Heart left ventricle (tissue), 16 donors: ENCODE data around the gene BCL7B. TPM values are rescaled to one million over a fixed set of nuclear protein-coding genes. Genes with fewer than 3 reads are reported as not detected.

Experiments
- ATAC-seq, 4 donors: fragments of 200-7000 bp; cut with Tn5 transposase; one replicate each; pipeline ENCODE4 v1.9.1; 2020 to 2022; ENCODE audit warnings: moderate library complexity in 4 of 4, mild to moderate bottlenecking in 3 of 4, moderate number of reproducible peaks in 1 of 4
- DNase-seq, 5 donors: peaks; one replicate each; pipeline ENCODE4 v3.0.0-alpha.2; 2020
- H3K27ac ChIP-seq, 12 donors: fragments of 200-600 bp; sonication (generic) in 4 of 12; one replicate each; pipeline versions ENCODE4 v1.5.0 to v1.8.0; 2016 to 2022; ENCODE audit warnings: mild to moderate bottlenecking in 2 of 12
- H3K27me3 ChIP-seq, 9 donors: fragments of 200-600 bp; sonication (generic) in 2 of 9; one replicate each; pipeline versions ENCODE4 v1.5.1 to v1.8.0; 2016 to 2022; ENCODE audit warnings: mild to moderate bottlenecking in 3 of 9
- H3K36me3 ChIP-seq, 9 donors: fragments of 200-600 bp; sonication (generic) in 2 of 9; one replicate each; pipeline versions ENCODE4 v1.5.0 to v1.8.0; 2018 to 2022; ENCODE audit warnings: mild to moderate bottlenecking in 2 of 9
- H3K4me1 ChIP-seq, 12 donors: fragments of 200-600 bp; sonication (generic) in 4 of 12; one replicate each; pipeline versions ENCODE4 v1.5.0 to v1.8.0; 2016 to 2022; ENCODE audit warnings: mild to moderate bottlenecking in 3 of 12
- H3K4me3 ChIP-seq, 12 donors: fragments of 200-600 bp; sonication (generic) in 4 of 12; one replicate each; pipeline versions ENCODE4 v1.5.0 to v1.8.0; 2017 to 2022; ENCODE audit warnings: mild to moderate bottlenecking in 9 of 12, moderate library complexity in 4 of 12
- H3K9me3 ChIP-seq, 12 donors: fragments of 200-600 bp; sonication (generic) in 4 of 12; one replicate each; pipeline versions ENCODE4 v1.5.0 to v1.8.0; 2016 to 2022; ENCODE audit warnings: mild to moderate bottlenecking in 1 of 12
- CTCF ChIP-seq, 12 donors: fragments of 200-600 bp; sonication (generic) in 4 of 12; IDR thresholded peaks; one replicate each; pipeline versions ENCODE4 v1.5.0 to v1.8.0; 2018 to 2022; ENCODE audit warnings: antibody characterized with exemption in 12 of 12, mild to moderate bottlenecking in 5 of 12
- POLR2A ChIP-seq, 2 donors: fragments of 450-650 bp; IDR thresholded peaks; one replicate each; pipeline ENCODE4 v1.6.1; 2017; ENCODE audit warnings: antibody characterized with exemption in 2 of 2, mild to moderate bottlenecking in 2 of 2, moderate library complexity in 2 of 2
- WGBS, 4 donors: extraction: QIAGEN DNeasy Blood & Tissue Kit in 2 of 4; methylation state at CpG; one replicate each; pipeline versions ENCODE4 v1.1.5 to v1.1.7; 2013 to 2018; 5-methylcytosine and 5-hydroxymethylcytosine counted together
- intact Hi-C, 10 donors: fragments of 100-400 bp; cut with DNase I; formaldehyde crosslinking; loops; one replicate each; pipeline versions ENCODE4 v1.11.1 to v1.14.2; 2022
- long read RNA-seq, 3 donors: library from polyadenylated mRNA; unstranded; transcript quantifications; one replicate each; pipeline ENCODE4 v2.0.0, GENCODE V29; 2020 to 2021
- polyA plus RNA-seq, 2 donors: library from polyadenylated mRNA; stranded (reverse); fragments of 200-250 nt; gene quantifications; one replicate each; pipeline ENCODE4 v1.2.3, GENCODE V29; 2013
- total RNA-seq, 9 donors: library from RNA; depleted of rRNA in 2 of 9; stranded (reverse); fragments of >200 nt in 2 of 9; fragmentation: NEBNext Ultra II Directional in 3 of 9; extraction: Animal tissue kit (Norgen Biotek cat#: 25700) in 3 of 9; gene quantifications; one replicate each; pipeline versions ENCODE4 v1.1.0 to v1.2.4, GENCODE V29; 2016 to 2023
- donor health status: ischemic (EF 13 %, LVEDD 7.1; RV severe dilation, severe dysfunction).
- donor health status: healthy with polysubstance abuse.
- donor health status: DM: no; HTN: yes; CAD: no.
- donor health status: DM: no; HTN: no; CAD: no.
- donor health status: ischemic (EF 25% LVEDD 6.9; RV normal size, moderate dysfunction).
- donor health status: ischemic (EF 25% LVEDD 5.7; RV mildly dilated, moderate dysfunction).
- donor health status: healthy.
- donor health status: DM: yes; HTN: yes; CAD: no.
- donor health status: ischemic (EF 35%, LVEDD 5.7; RV mildly dilated, moderate dysfunction).
- donor health status: nonischemic (EF 11% LVEDD 7.7; RV severe dilation, severe dysfunction).
- donor health status: DM: yes; HTN: yes; CAD: no.
- donor health status: PGD.
- donor health status: ischemic (EF 29% LVEDD 5.4; RV normal size, mild dysfunction).
- donor health status: nonischemic (EF 23%, LVEDD 6.1; RV moderate dilation, normal function).

BCL7B gene
- 100 to 1,000 TPM in 2 of 9 donors, 10 to 100 TPM in 7; 63.2 to 182 (median 77.9) TPM for total RNA-seq
- 10 to 100 TPM; 65.3 to 88.8 TPM for polyA plus RNA-seq
- long read RNA-seq, donor 1, transcript BCL7B-201 (6 exons, 1,975 nt), result major isoform, 134 of 166 reads
- long read RNA-seq, donor 1, transcript BCL7B-202 (5 exons, 1,458 nt), result minor isoform, 6 of 166 reads
- long read RNA-seq, donor 1, transcript BCL7B-206 (7 exons, 985 nt), result minor isoform, 6 of 166 reads
- long read RNA-seq, donor 1, partial matches to known transcripts, result 3 of 166 reads
- long read RNA-seq, donor 1, other reads (novel, unspliced or antisense), result 11 of 166 reads
- long read RNA-seq, donor 2, transcript BCL7B-210 (6 exons, 1,638 nt), result minor isoform, 12 of 118 reads
- long read RNA-seq, donor 2, transcript BCL7B-201 (6 exons, 1,975 nt), result major isoform, 46 of 118 reads
- long read RNA-seq, donor 2, transcript BCL7B-206 (7 exons, 985 nt), result minor isoform, 5 of 118 reads
- long read RNA-seq, donor 2, partial matches to known transcripts, result 43 of 118 reads
- long read RNA-seq, donor 2, other reads (novel, unspliced or antisense), result 8 of 118 reads
- long read RNA-seq, donor 3, transcript BCL7B-206 (7 exons, 985 nt), result minor isoform, 8 of 152 reads
- long read RNA-seq, donor 3, transcript BCL7B-201 (6 exons, 1,975 nt), result major isoform, 136 of 152 reads
- long read RNA-seq, donor 3, partial matches to known transcripts, result 0 of 152 reads
- long read RNA-seq, donor 3, other reads (novel, unspliced or antisense), result 6 of 152 reads

DNA sequence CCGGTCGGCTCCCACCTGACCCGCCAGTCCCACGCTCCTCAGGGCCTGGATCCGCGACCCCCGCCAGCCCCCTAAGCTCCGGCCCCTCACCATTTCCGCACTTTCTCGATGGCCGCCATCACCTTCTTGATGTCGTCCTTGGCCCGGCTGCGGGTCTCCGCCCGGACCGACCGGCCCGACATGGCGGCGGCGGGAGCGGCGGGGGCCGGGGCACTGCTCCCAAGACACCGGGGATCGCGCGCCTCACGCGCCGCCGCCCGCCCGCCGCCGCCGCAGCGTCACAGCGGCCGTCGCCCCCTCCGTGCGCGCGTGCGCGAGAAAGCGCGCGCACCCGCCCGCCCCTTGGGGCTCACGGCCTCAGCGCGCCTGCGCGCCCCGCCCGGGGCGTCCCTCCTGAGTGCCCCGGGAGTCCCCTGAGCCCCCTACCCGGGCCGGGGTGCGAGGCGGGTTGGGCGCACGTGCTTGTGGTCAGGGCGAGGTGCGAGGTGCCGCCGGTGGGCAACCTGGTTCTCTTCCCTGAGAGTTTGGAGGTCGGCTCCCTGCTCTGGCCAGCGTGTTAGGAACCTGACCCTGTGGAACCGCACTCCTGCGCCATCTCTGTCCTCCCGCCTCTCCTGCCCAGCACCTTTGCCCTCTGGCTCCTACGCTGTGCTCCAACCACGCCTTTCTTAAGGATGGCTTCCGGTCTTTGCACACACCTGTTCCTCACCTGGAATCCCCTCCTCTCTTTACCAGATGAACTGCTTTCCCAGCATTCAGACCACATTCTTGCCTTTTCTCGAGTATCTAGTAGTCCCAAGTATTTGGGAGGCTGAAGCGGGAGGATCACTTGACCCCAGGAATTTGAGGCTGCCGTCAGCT, at the start of gene BCL7B:
BCL7B (minus strand) TSS at position 294 of the 861 bp plus-strand sequence; CDS start at position 182, 112 bp downstream.
- 5 to 22% (median 8%) methylated on average over 20 to 83 of the region's 83 CpGs for WGBS, 4 donors
- Histone ChIP-seq H3K36me3 (peaks cover 0 to 27% (median 18%) of the 10 kb centered on the region in 9 donors), H3K27ac (peak within 1 kb of the TSS; percentile 96 to 100 (median 99)), H3K4me3 (peak within 1 kb of the TSS; percentile 31 to 96 (median 83)), H3K27me3 (no peaks in the 10 kb centered on the region), H3K4me1 (peaks cover 0 to 36% (median 21%) of the 10 kb centered on the region in 12 donors), H3K9me3 (no peaks in the 10 kb centered on the region)
- intact Hi-C loops, result loop anchor here in 6 of 10 donors (1.0 to 5.0 kb wide), 5 partner anchors 21 to 35 kb away; partner anchors contain the start of genes BAZ1B (in 6 of the 6) and TBL2 (in 3 of the 6)
- ATAC-seq (peak; percentile 8 to 67 (median 64)), DNase-seq (peak; percentile 71 to 88 (median 77))
- TF ChIP-seq POLR2A (IDR thresholded peaks at IDR 0.05) (peak; percentile 5 to 66), CTCF (IDR thresholded peaks at IDR 0.05) (no peak)

DNA sequence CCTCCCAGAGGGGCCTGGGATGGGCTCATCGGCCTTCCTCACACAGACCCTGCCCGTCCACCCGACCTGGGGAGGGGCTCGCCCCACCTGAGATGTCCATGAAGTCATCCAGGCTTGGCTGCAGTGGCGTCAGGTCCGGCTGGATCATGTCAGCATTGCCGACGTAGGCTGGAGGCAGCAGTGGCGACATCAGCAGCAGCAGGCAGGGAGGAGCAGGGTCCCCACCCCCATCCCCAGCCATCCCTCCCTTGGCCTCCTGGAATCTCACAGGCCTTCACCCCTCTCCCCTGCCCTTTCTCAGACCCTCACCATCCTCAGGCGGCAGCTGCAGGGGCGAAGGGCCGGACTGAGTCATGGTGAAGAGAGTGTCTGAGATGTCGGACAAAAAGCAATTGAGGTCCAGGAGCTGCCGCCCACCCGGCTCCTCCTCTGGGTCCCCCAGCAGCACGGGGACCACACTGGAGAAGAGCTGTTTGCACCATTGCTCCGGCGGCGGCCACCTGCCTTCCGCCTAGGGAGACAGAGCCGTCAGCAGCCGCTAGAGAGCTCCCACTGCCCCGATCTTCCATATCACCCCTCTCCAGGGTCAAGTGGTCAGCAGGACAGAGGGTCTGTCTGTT, 48.2 kb upstream of the BCL7B start:
- ATAC-seq (no peak), DNase-seq (no peak)
- no peak overlapping the region for H3K4me3 ChIP-seq
- no peak overlapping the region for H3K27ac ChIP-seq
- intact Hi-C loops, result loop anchor here (2.0 to 10.0 kb wide), 8 partner anchors 59 to 252 kb away; partner anchors contain the start of gene VPS37D (in 9 of the 10)
- peaks cover 3 to 45% (median 18%) of the 10 kb centered on the region in 9 donors for H3K27me3 ChIP-seq
- peaks cover 0 to 6% (median 0%) of the 10 kb centered on the region in 12 donors for H3K4me1 ChIP-seq
- H3K36me3 ChIP-seq, result no peaks in the 10 kb centered on the region
- no peaks in the 10 kb centered on the region for H3K9me3 ChIP-seq
- TF ChIP-seq CTCF (IDR thresholded peaks at IDR 0.05) (no peak), POLR2A (IDR thresholded peaks at IDR 0.05) (no peak)
- WGBS, 4 donors, result 51 to 55% (median 54%) methylated on average over 21 to 23 of the region's 23 CpGs

DNA sequence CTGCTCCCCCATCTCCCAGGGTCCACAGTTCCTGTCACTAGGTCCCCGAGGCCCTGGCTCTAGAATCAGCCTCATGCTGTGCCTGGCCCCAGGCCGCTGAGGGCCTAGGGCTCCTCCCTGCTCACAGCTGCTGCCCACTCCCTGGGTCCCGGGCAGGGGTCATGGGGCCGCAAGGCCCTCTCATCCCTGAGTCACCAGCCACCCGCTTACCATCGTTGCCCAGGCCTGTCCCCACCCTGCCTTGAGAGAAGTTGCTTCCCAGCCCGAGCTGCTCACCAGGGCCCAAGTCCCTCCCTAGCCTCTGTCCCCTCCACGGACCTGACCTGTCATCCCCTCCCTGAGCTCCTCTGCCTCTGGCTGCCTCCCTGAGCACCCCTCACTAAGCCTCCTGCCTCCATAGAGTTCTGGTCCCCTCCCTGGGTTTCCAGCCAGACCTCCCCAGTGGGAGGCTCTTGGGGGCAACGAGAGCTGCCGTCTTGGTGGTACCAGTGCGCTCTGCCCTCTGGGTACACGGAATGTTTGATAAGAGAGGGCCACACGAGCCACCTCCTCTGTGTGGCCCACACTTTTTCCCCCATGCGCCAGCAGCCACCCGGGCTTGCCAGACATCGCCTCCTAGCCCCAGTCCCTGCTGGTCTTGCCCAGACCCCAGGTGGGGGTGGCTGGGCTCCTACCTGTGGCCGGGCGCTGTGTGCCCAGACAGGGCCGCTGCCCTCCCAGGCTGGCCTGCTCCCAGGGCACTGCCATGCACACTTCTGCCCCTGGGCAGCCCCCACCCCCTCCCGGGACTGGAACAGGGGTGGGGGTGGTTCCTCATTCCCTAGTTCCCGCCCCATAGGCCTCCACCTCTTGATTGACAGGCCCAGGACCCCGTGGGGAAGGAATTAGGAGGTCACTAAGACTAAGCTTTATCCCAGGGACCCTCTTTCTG, 45.5 kb upstream of the BCL7B start:
- peaks cover 0 to 6% (median 0%) of the 10 kb centered on the region in 12 donors for H3K4me1 ChIP-seq
- TF ChIP-seq CTCF (IDR thresholded peaks at IDR 0.05) (no peak), POLR2A (IDR thresholded peaks at IDR 0.05) (no peak)
- peak in 1 of 4 donors; percentile 13 for ATAC-seq
- no peak for DNase-seq
- H3K9me3 ChIP-seq, result no peaks in the 10 kb centered on the region
- H3K27me3 ChIP-seq, result peaks cover 3 to 40% (median 15%) of the 10 kb centered on the region in 9 donors
- intact Hi-C loops, result loop anchor here in 5 of 10 donors (10.0 kb wide), 2 partner anchors 62 to 252 kb away; partner anchors contain the start of gene VPS37D (in 2 of the 5)
- no peak overlapping the region for H3K27ac ChIP-seq
- 70 to 74% (median 73%) methylated on average over 20 to 22 of the region's 22 CpGs for WGBS, 4 donors
- no peaks in the 10 kb centered on the region for H3K36me3 ChIP-seq
- H3K4me3 ChIP-seq, result no peak overlapping the region
